Lower lobe of right lung (tissue), 2 donors: ENCODE data around the gene TCEAL6. TPM values are rescaled to one million over a fixed set of nuclear protein-coding genes. Genes with fewer than 3 reads are reported as not detected.
A peak's percentile ranks its signal among the peaks of the same experiment; 100 is the strongest.
"Not testable (repeated sequence)": the region's sequence is repeated elsewhere in the genome, so short reads cannot be mapped to it uniquely, and the experiment has no call there.

Experiments used
- ATAC-seq, 2 donors: fragments of 200-7000 bp; cut with Tn5 transposase; one replicate each; pipeline ENCODE4 v1.9.1; 2020 to 2022; ENCODE audit warnings: mild to moderate bottlenecking in 2 of 2, moderate library complexity in 2 of 2
- DNase-seq: peaks from one replicate; pipeline ENCODE4 v3.0.0-alpha.2; 2020
- H3K27ac ChIP-seq: fragments of 200-600 bp; one replicate; pipeline ENCODE4 v1.8.0; 2022
- H3K27me3 ChIP-seq: fragments of 200-600 bp; one replicate; pipeline ENCODE4 v1.8.0; 2022; ENCODE audit warnings: low read depth
- H3K36me3 ChIP-seq: fragments of 200-600 bp; one replicate; pipeline ENCODE4 v1.8.0; 2022; ENCODE audit warnings: mild to moderate bottlenecking
- H3K4me1 ChIP-seq: fragments of 200-600 bp; one replicate; pipeline ENCODE4 v1.8.0; 2022
- H3K4me3 ChIP-seq: fragments of 200-600 bp; one replicate; pipeline ENCODE4 v1.8.0; 2022; ENCODE audit warnings: mild to moderate bottlenecking
- H3K9me3 ChIP-seq: fragments of 200-600 bp; one replicate; pipeline ENCODE4 v1.8.0; 2022
- intact Hi-C: fragments of 100-400 bp; cut with DNase I; formaldehyde crosslinking; loops from one replicate; pipeline ENCODE4 v1.11.0; 2022
- total RNA-seq: library from RNA; stranded (reverse); fragmentation: NEBNext Ultra II Directional; extraction: Animal tissue kit (Norgen Biotek cat#: 25700); gene quantifications from one replicate; pipeline ENCODE4 v1.2.1, GENCODE V29; 2021
- TF ChIP-seq, protein P1 (sequence below): fragments of 200-600 bp; IDR thresholded peaks from one replicate; pipeline ENCODE4 v1.8.0; 2022; ENCODE audit warnings: antibody characterized with exemption, mild to moderate bottlenecking
- donor health status: DM: no; HTN: yes; CAD: no; lungs with severe emphysema.

TCEAL6 gene
- total RNA-seq, 1 donor from 2014 or later = not detected

DNA sequence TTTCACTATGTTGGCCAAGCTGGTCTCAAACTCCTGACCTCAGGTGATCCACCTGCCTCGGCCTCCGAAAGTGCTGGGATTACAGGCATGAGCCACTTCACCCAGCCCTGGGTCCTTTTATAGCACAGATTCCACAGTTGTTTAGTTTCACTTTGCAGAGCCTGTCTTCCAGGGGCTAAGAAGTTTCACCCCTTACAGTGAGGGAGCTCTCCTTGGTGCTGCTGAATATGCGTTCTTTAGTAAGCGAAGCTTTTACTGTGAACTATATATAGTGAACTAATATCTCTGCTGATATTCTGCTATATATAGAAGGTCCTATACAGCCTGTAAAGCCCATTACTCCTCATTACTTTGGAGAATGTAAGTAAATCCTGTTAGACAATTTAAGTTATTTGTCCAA, 4.2 kb downstream of the TCEAL6 start:
- intact Hi-C loops = no loop called here
- peaks cover 5% of the 10 kb centered on the region for H3K27me3 ChIP-seq
- DNase-seq = no peak
- no peak overlapping the region for H3K27ac ChIP-seq
- H3K4me1 ChIP-seq = no peaks in the 10 kb centered on the region
- no peaks in the 10 kb centered on the region for H3K9me3 ChIP-seq
- H3K4me3 ChIP-seq = no peak overlapping the region
- ATAC-seq = no peak
- H3K36me3 ChIP-seq = no peaks in the 10 kb centered on the region
- TF ChIP-seq, protein P1, sequence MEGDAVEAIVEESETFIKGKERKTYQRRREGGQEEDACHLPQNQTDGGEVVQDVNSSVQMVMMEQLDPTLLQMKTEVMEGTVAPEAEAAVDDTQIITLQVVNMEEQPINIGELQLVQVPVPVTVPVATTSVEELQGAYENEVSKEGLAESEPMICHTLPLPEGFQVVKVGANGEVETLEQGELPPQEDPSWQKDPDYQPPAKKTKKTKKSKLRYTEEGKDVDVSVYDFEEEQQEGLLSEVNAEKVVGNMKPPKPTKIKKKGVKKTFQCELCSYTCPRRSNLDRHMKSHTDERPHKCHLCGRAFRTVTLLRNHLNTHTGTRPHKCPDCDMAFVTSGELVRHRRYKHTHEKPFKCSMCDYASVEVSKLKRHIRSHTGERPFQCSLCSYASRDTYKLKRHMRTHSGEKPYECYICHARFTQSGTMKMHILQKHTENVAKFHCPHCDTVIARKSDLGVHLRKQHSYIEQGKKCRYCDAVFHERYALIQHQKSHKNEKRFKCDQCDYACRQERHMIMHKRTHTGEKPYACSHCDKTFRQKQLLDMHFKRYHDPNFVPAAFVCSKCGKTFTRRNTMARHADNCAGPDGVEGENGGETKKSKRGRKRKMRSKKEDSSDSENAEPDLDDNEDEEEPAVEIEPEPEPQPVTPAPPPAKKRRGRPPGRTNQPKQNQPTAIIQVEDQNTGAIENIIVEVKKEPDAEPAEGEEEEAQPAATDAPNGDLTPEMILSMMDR = no peak

- H3K27me3 ChIP-seq = no peaks in the 10 kb centered on the region
- ATAC-seq (no peak), DNase-seq (no peak)
- no peak overlapping the region for H3K27ac ChIP-seq
- H3K4me3 ChIP-seq = no peak overlapping the region
- TF ChIP-seq, protein P1 = no peak
- no peaks in the 10 kb centered on the region for H3K36me3 ChIP-seq
- intact Hi-C loops = no loop called here
- H3K4me1 ChIP-seq = no peaks in the 10 kb centered on the region
- H3K9me3 ChIP-seq = no peaks in the 10 kb centered on the region
These were observed 12.8 kb downstream of the TCEAL6 start for GRCh38 chrX:102129473-102129872.

GRCh38 chrX:102126863-102127262, 15.4 kb downstream of the TCEAL6 start:
- ATAC-seq (no peak), DNase-seq (no peak)
- Histone ChIP-seq H3K9me3 (no peaks in the 10 kb centered on the region), H3K36me3 (no peaks in the 10 kb centered on the region), H3K4me3 (no peak overlapping the region), H3K27ac (no peak overlapping the region), H3K27me3 (no peaks in the 10 kb centered on the region), H3K4me1 (no peaks in the 10 kb centered on the region)
- intact Hi-C loops = no loop called here
- TF ChIP-seq, protein P1 = no peak

GRCh38 chrX:102126080-102126818, 16.0 kb downstream of the TCEAL6 start:
- intact Hi-C loops, H3K27ac ChIP-seq: not testable (repeated sequence)

GRCh38 chrX:102125436-102125835, 16.8 kb downstream of the TCEAL6 start, which contains the start of gene TCEAL2:
Gene TCEAL2 (plus strand): TSS chrX:102125679. CDS start chrX:102126831, 1,152 bp downstream.
- DNase-seq (peak; percentile 46), ATAC-seq (peak; percentile 76 to 92)
- H3K27me3 ChIP-seq, H3K4me1 ChIP-seq, intact Hi-C loops, H3K36me3 ChIP-seq, H3K9me3 ChIP-seq, H3K27ac ChIP-seq: not testable (repeated sequence)
- peak within 1 kb of the TSS; percentile 37 for H3K4me3 ChIP-seq

More at GRCh38 chrX:102126080-102126818, 16.0 kb downstream of the TCEAL6 start:
- not testable (repeated sequence) for H3K9me3 ChIP-seq, H3K27me3 ChIP-seq, H3K4me1 ChIP-seq, H3K36me3 ChIP-seq, DNase-seq
- ATAC-seq = peak in 1 of 2 donors; percentile 28
- H3K4me3 ChIP-seq = peak overlapping the region; percentile 37

- peak in 1 of 2 donors; percentile 41 for ATAC-seq
- intact Hi-C loops, H3K9me3 ChIP-seq, H3K36me3 ChIP-seq, H3K27ac ChIP-seq, H3K4me1 ChIP-seq, DNase-seq, H3K27me3 ChIP-seq: not testable (repeated sequence)
- H3K4me3 ChIP-seq = peak overlapping the region; percentile 37
These were observed 17.3 kb downstream of the TCEAL6 start for GRCh38 chrX:102125014-102125413.

DNA sequence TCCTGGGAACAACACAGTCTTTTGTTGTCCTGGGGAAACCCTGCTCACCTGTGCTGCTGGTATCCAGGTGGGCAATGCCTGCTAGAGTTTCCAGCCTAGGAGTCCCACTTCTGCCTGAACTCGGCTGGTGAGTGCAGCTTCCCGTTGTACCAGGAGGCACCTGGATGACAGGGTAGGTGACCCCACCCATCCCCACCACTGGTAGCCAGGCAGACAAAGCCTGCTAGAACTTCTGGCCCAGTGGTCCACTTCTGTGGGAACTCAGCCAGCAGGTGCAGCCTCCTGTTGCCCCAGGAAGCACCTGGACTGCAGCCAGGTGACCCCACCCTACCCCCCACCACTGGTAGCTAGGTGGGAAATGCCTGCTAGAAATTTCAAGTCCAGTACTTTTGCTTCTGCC, 26.5 kb downstream of the TCEAL6 start:
- no peak for ATAC-seq
- H3K27ac ChIP-seq = no peak overlapping the region
- no peaks in the 10 kb centered on the region for H3K27me3 ChIP-seq
- H3K36me3 ChIP-seq = no peaks in the 10 kb centered on the region
- intact Hi-C loops = no loop called here
- no peak for DNase-seq
- no peaks in the 10 kb centered on the region for H3K9me3 ChIP-seq
- no peak overlapping the region for H3K4me3 ChIP-seq
- no peaks in the 10 kb centered on the region for H3K4me1 ChIP-seq
- TF ChIP-seq, protein P1 = no peak
